Osteoblast (primary cell): ENCODE results near the gene HJURP. TPM values are rescaled to one million over a fixed set of nuclear protein-coding genes. Genes with fewer than 3 reads are reported as not detected.

Source experiments
- DNase-seq: peaks from one replicate; pipeline ENCODE4 v3.0.0; 2011; ENCODE audit warnings: low spot score, mixed read lengths; ENCODE audit not compliant: insufficient read length; ENCODE audit errors: missing footprints
- H2AFZ ChIP-seq: 2 replicates; pipeline ENCODE4 v1.6.0; 2011; ENCODE audit warnings: mild to moderate bottlenecking, low read length
- H3K27ac ChIP-seq: 2 replicates; pipeline ENCODE4 v1.5.1; 2011; ENCODE audit warnings: mild to moderate bottlenecking, low read depth, low read length, moderate library complexity
- H3K27me3 ChIP-seq: 2 replicates; pipeline ENCODE4 v1.6.0; 2012; ENCODE audit warnings: mild to moderate bottlenecking, control low read depth, inconsistent platforms, low read length, moderate library complexity; ENCODE audit not compliant: insufficient read depth
- H3K36me3 ChIP-seq: 2 replicates; pipeline ENCODE4 v1.5.1; 2011; ENCODE audit warnings: mild to moderate bottlenecking, low read length, control low read depth, moderate library complexity; ENCODE audit not compliant: insufficient read depth
- H3K4me1 ChIP-seq: 2 replicates; pipeline ENCODE4 v1.5.1; 2011; ENCODE audit warnings: mild to moderate bottlenecking, low read length, control low read depth, moderate library complexity; ENCODE audit not compliant: insufficient read depth
- H3K4me2 ChIP-seq: 2 replicates; pipeline ENCODE4 v1.6.0; 2011; ENCODE audit warnings: mild to moderate bottlenecking, low read length; ENCODE audit not compliant: insufficient read depth
- H3K4me3 ChIP-seq: fragments of 200-600 bp; sonication (generic); 3 replicates; pipeline ENCODE4 v1.5.1; 2012; ENCODE audit warnings: mild to moderate bottlenecking, low read length, inconsistent platforms; ENCODE audit not compliant: insufficient read depth
- H3K79me2 ChIP-seq: 2 replicates; pipeline ENCODE4 v1.6.0; 2012; ENCODE audit warnings: mild to moderate bottlenecking, low read length, control low read depth, inconsistent platforms; ENCODE audit not compliant: insufficient read depth
- H3K9me3 ChIP-seq: 2 replicates; pipeline ENCODE4 v1.5.1; 2011; ENCODE audit warnings: low read depth, low read length, control low read depth
- H4K20me1 ChIP-seq: 2 replicates; pipeline ENCODE4 v1.6.0; 2012; ENCODE audit warnings: mild to moderate bottlenecking, low read length, control low read depth; ENCODE audit not compliant: insufficient read depth
- CTCF ChIP-seq: IDR thresholded peaks from 2 replicates; pipeline ENCODE4 v1.5.1; 2011; ENCODE audit warnings: mild to moderate bottlenecking, low read depth, low read length, moderate library complexity; ENCODE audit errors: extremely low read depth
- total RNA-seq: library from RNA; depleted of rRNA; stranded (reverse); fragments of >200 nt; gene quantifications from 2 replicates; pipeline ENCODE4 v1.2.3, GENCODE V29; 2012

Gene HJURP
- total RNA-seq, 1 donor = 2.9 TPM

DNA sequence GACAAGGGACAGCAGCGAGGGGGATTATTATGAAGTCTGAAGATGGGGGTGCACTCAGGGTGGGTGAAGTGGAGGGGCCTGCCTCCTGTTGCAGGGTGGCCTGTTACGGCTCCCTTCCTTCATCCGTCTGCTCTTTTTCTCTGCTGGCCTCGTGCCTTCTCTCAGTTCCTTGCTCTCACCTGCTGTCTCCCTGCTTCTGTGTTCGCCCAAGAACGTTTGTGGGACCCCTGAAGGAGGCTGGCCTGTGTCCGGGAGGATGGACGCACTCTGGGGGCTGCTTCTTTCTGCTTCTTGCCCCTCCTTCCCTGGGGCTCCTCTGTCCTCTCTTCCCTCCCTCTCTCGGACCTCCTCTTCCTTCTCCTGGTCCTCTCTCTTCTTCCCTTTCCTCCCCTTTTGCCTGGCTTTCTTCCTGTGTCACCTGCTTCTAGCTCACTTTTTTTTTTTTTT lies 62.4 kb downstream of the HJURP start:
- no peak overlapping the region for H3K4me3 ChIP-seq
- no peaks in the 10 kb centered on the region for H3K36me3 ChIP-seq
- no peaks in the 10 kb centered on the region for H3K27me3 ChIP-seq
- H3K79me2 ChIP-seq = no peaks in the 10 kb centered on the region
- no peaks in the 10 kb centered on the region for H3K4me1 ChIP-seq
- H3K27ac ChIP-seq = no peak overlapping the region
- no peak for DNase-seq
- H2AFZ ChIP-seq = no peak overlapping the region
- H4K20me1 ChIP-seq = no peaks in the 10 kb centered on the region
- no peaks in the 10 kb centered on the region for H3K9me3 ChIP-seq
- no peak for TF ChIP-seq CTCF
- no peak overlapping the region for H3K4me2 ChIP-seq

GRCh38 chr2:233791151-233791882 lies 63.0 kb downstream of the HJURP start:
- TF ChIP-seq CTCF = no peak
- Histone ChIP-seq H3K27me3 (no peaks in the 10 kb centered on the region), H3K4me3 (no peak overlapping the region), H3K4me1 (no peaks in the 10 kb centered on the region), H3K27ac (no peak overlapping the region), H3K36me3 (no peaks in the 10 kb centered on the region), H3K79me2 (no peaks in the 10 kb centered on the region), H3K4me2 (no peak overlapping the region), H2AFZ (no peak overlapping the region), H3K9me3 (no peaks in the 10 kb centered on the region), H4K20me1 (no peaks in the 10 kb centered on the region)
- DNase-seq = no peak

DNA sequence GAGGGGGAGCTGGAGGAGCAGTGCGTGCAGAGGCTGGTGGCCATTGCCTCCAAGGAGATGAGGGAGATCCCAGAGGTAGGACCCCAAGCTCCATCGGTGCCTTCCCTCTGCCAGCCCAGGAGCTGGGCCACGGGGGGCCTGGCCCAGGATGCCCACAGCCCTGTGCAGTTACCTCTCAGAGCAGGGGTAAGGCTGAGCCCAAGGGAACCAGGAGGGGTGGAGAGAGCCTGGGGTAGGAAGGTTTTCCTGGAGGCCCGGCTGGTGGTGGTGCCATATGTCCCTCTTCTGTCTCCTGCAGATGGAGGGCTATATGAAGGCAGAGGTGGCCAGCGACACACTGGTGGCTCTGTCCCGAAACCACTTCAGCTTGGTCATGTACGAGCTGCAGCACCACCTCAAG lies 64.8 kb downstream of the HJURP start:
- H3K79me2 ChIP-seq = no peaks in the 10 kb centered on the region
- no peak overlapping the region for H2AFZ ChIP-seq
- no peak overlapping the region for H3K27ac ChIP-seq
- no peaks in the 10 kb centered on the region for H3K27me3 ChIP-seq
- H3K4me3 ChIP-seq = no peak overlapping the region
- DNase-seq = no peak
- H3K36me3 ChIP-seq = no peaks in the 10 kb centered on the region
- no peaks in the 10 kb centered on the region for H3K9me3 ChIP-seq
- no peak for TF ChIP-seq CTCF
- no peak overlapping the region for H3K4me2 ChIP-seq
- no peaks in the 10 kb centered on the region for H4K20me1 ChIP-seq
- H3K4me1 ChIP-seq = no peaks in the 10 kb centered on the region

Other genes with a start within 250 kb of the HJURP start
- gene UGT1A8, start 236.9 kb downstream of the HJURP start, total RNA-seq = not detected in 2 replicates
- not detected in 2 replicates for gene UGT1A10, start 218.1 kb downstream of the HJURP start, total RNA-seq
- not detected in 2 replicates for gene UGT1A9, start 182.6 kb downstream of the HJURP start, total RNA-seq
- gene UGT1A7, start 172.6 kb downstream of the HJURP start, total RNA-seq = not detected in 2 replicates
- gene UGT1A6, start 161.6 kb downstream of the HJURP start, total RNA-seq = not detected in 2 replicates
- not detected in 2 replicates for gene UGT1A5, start 141.6 kb downstream of the HJURP start, total RNA-seq
- not detected in 2 replicates for gene UGT1A4, start 135.8 kb downstream of the HJURP start, total RNA-seq
- gene UGT1A3, start 125.5 kb downstream of the HJURP start, total RNA-seq = not detected in 2 replicates
- gene UGT1A1, start 94.3 kb downstream of the HJURP start, total RNA-seq = not detected in 2 replicates
- not detected in 2 replicates for gene MROH2A, start 76.2 kb downstream of the HJURP start, total RNA-seq
- gene TRPM8, start 62.8 kb upstream of the HJURP start, total RNA-seq = not detected in 2 replicates
- not detected in 2 replicates for gene SPP2, start 196.2 kb upstream of the HJURP start, total RNA-seq